Activated CD4-positive, alpha-beta memory T cell treated with anti-CD3 and anti-CD28 coated beads for 36 hours (primary cell): ENCODE results near the gene APOC1. TPM values are rescaled to one million over a fixed set of nuclear protein-coding genes. Genes with fewer than 3 reads are reported as not detected.
"Not testable (repeated sequence)": the region's sequence is repeated elsewhere in the genome, so short reads cannot be mapped to it uniquely, and the experiment has no call there.

Experiments used
- CTCF ChIA-PET: fragments of 350-600 bp; sonication (Branson Sonifier 250); formaldehyde crosslinking; loops from one replicate; lab custom pipeline; 2021; ENCODE audit warnings: antibody characterized with exemption, inconsistent platforms; lab: Charles Lee
- POLR2A ChIA-PET: fragments of 350-600 bp; sonication (Branson Sonifier 250); formaldehyde crosslinking; loops from one replicate; lab custom pipeline; 2021; ENCODE audit warnings: antibody characterized with exemption; lab: Charles Lee
- DNase-seq: peaks from one replicate; pipeline ENCODE4 v3.0.0-alpha.2; 2020
- H3K27ac Mint-ChIP-seq: one replicate; pipeline ENCODE4 v1.8.0; 2021; ENCODE audit warnings: mixed read lengths
- H3K27me3 Mint-ChIP-seq: one replicate; pipeline ENCODE4 v1.8.0; 2021; ENCODE audit warnings: mixed read lengths
- H3K36me3 Mint-ChIP-seq: one replicate; pipeline ENCODE4 v1.8.0; 2021; ENCODE audit warnings: mixed read lengths
- H3K4me1 Mint-ChIP-seq: one replicate; pipeline ENCODE4 v1.8.0; 2021; ENCODE audit warnings: low read depth, mixed read lengths
- H3K4me3 Mint-ChIP-seq: one replicate; pipeline ENCODE4 v1.8.0; 2021; ENCODE audit warnings: mild to moderate bottlenecking, mixed read lengths
- H3K9me3 Mint-ChIP-seq: one replicate; pipeline ENCODE4 v1.8.0; 2021; ENCODE audit warnings: mixed read lengths
- intact Hi-C: fragments of 100-400 bp; cut with micrococcal nuclease; formaldehyde crosslinking; loops from one replicate; pipeline ENCODE4 v1.15.1; 2023
- total RNA-seq, 2 experiments: library from RNA; stranded (reverse); gene quantifications; one replicate each; pipeline ENCODE4 v1.2.3, GENCODE V29; 2021

Gene APOC1
- 1 to 10 TPM; 1.4 to 2.2 TPM for total RNA-seq

- H3K4me1 Mint-ChIP-seq, H3K36me3 Mint-ChIP-seq, H3K9me3 Mint-ChIP-seq, intact Hi-C loops: not testable (repeated sequence)
- H3K27me3 Mint-ChIP-seq = peaks cover 26% of the 10 kb centered on the region
- POLR2A ChIA-PET = interaction anchor here (1.3 kb wide), 1 partner anchor 10 kb away, joined by 5 read pairs; the partner anchor contains the start of gene APOE
- CTCF ChIA-PET = interaction anchor here (0.8 to 1.3 kb wide), 2 partner anchors 38 to 145 kb away, joined by 3 to 5 read pairs; no protein-coding TSS in a partner anchor
- DNase-seq = peak; percentile 87
- peak within 1 kb of the TSS; percentile 92 for H3K4me3 Mint-ChIP-seq
- peak within 1 kb of the TSS; percentile 59 for H3K27ac Mint-ChIP-seq
Measured at GRCh38 chr19:44914433-44915206, at the start of gene APOC1. APOC1 (plus strand) TSS chr19:44914608; CDS start chr19:44914892, 284 bp downstream.

GRCh38 chr19:44865196-44865767, 49.1 kb upstream of the APOC1 start:
- Mint-ChIP-seq H3K27me3 (peaks cover 2% of the 10 kb centered on the region), H3K4me3 (no peak overlapping the region), H3K9me3 (no peaks in the 10 kb centered on the region), H3K27ac (no peak overlapping the region), H3K4me1 (no peaks in the 10 kb centered on the region), H3K36me3 (no peaks in the 10 kb centered on the region)
- intact Hi-C loops = no loop called here
- DNase-seq = no peak
- ChIA-PET CTCF (no interaction called here), POLR2A (no interaction called here)

GRCh38 chr19:44866664-44867063, 47.7 kb upstream of the APOC1 start:
- DNase-seq = no peak
- Mint-ChIP-seq H3K4me3 (no peak overlapping the region), H3K27me3 (peaks cover 2% of the 10 kb centered on the region), H3K27ac (no peak overlapping the region), H3K9me3 (no peaks in the 10 kb centered on the region), H3K36me3 (no peaks in the 10 kb centered on the region), H3K4me1 (no peaks in the 10 kb centered on the region)
- POLR2A ChIA-PET = no interaction called here
- intact Hi-C loops = no loop called here
- CTCF ChIA-PET = no interaction called here

GRCh38 chr19:44867578-44867977, 46.8 kb upstream of the APOC1 start:
- no peak for DNase-seq
- Mint-ChIP-seq H3K36me3 (no peaks in the 10 kb centered on the region), H3K4me3 (no peak overlapping the region), H3K27ac (no peak overlapping the region), H3K27me3 (no peaks in the 10 kb centered on the region), H3K4me1 (no peaks in the 10 kb centered on the region), H3K9me3 (no peaks in the 10 kb centered on the region)
- POLR2A ChIA-PET = no interaction called here
- intact Hi-C loops = no loop called here
- CTCF ChIA-PET = no interaction called here

- Mint-ChIP-seq H3K4me1 (no peaks in the 10 kb centered on the region), H3K27ac (no peak overlapping the region), H3K36me3 (no peaks in the 10 kb centered on the region), H3K27me3 (no peaks in the 10 kb centered on the region), H3K4me3 (no peak overlapping the region), H3K9me3 (no peaks in the 10 kb centered on the region)
- ChIA-PET POLR2A (no interaction called here), CTCF (no interaction called here)
- no peak for DNase-seq
- intact Hi-C loops = no loop called here
Measured at GRCh38 chr19:44869733-44870470, 44.5 kb upstream of the APOC1 start.

- POLR2A ChIA-PET = interaction anchor here (0.6 kb wide), 1 partner anchor 218 kb away, joined by 3 read pairs; no protein-coding TSS in a partner anchor
- no peak for DNase-seq
- no peaks in the 10 kb centered on the region for H3K27me3 Mint-ChIP-seq
Measured at GRCh38 chr19:44871809-44872208, 42.6 kb upstream of the APOC1 start.

GRCh38 chr19:44872661-44873060, 41.7 kb upstream of the APOC1 start:
- no peak overlapping the region for H3K27ac Mint-ChIP-seq
- intact Hi-C loops = no loop called here
- H3K4me1 Mint-ChIP-seq = peaks cover 5% of the 10 kb centered on the region
- POLR2A ChIA-PET = no interaction called here
- no peaks in the 10 kb centered on the region for H3K9me3 Mint-ChIP-seq
- CTCF ChIA-PET = no interaction called here
- H3K4me3 Mint-ChIP-seq = no peak overlapping the region
- H3K36me3 Mint-ChIP-seq = no peaks in the 10 kb centered on the region
- H3K27me3 Mint-ChIP-seq = no peaks in the 10 kb centered on the region
- no peak for DNase-seq

More at GRCh38 chr19:44871809-44872208, 42.6 kb upstream of the APOC1 start:
- no peaks in the 10 kb centered on the region for H3K36me3 Mint-ChIP-seq
- intact Hi-C loops = no loop called here
- H3K4me1 Mint-ChIP-seq = peaks cover under 1% of the 10 kb centered on the region
- H3K4me3 Mint-ChIP-seq = no peak overlapping the region
- CTCF ChIA-PET = no interaction called here
- H3K9me3 Mint-ChIP-seq = no peaks in the 10 kb centered on the region
- no peak overlapping the region for H3K27ac Mint-ChIP-seq

GRCh38 chr19:44874317-44874716, 40.1 kb upstream of the APOC1 start:
- ChIA-PET CTCF (no interaction called here), POLR2A (no interaction called here)
- no peak for DNase-seq
- intact Hi-C loops = no loop called here
- Mint-ChIP-seq H3K4me3 (no peak overlapping the region), H3K9me3 (no peaks in the 10 kb centered on the region), H3K27me3 (no peaks in the 10 kb centered on the region), H3K4me1 (peaks cover 5% of the 10 kb centered on the region), H3K27ac (no peak overlapping the region), H3K36me3 (no peaks in the 10 kb centered on the region)

- no peaks in the 10 kb centered on the region for H3K36me3 Mint-ChIP-seq
- no peak overlapping the region for H3K4me3 Mint-ChIP-seq
- intact Hi-C loops = no loop called here
- H3K9me3 Mint-ChIP-seq = no peaks in the 10 kb centered on the region
- DNase-seq = no peak
- H3K4me1 Mint-ChIP-seq = peaks cover 5% of the 10 kb centered on the region
- H3K27me3 Mint-ChIP-seq = peaks cover 2% of the 10 kb centered on the region
- ChIA-PET POLR2A (no interaction called here), CTCF (no interaction called here)
- no peak overlapping the region for H3K27ac Mint-ChIP-seq
Measured at GRCh38 chr19:44875666-44876451, 38.5 kb upstream of the APOC1 start.

- Mint-ChIP-seq H3K27ac (no peak overlapping the region), H3K36me3 (no peaks in the 10 kb centered on the region), H3K27me3 (peaks cover 2% of the 10 kb centered on the region), H3K9me3 (no peaks in the 10 kb centered on the region), H3K4me1 (peaks cover 5% of the 10 kb centered on the region), H3K4me3 (no peak overlapping the region)
- DNase-seq = peak; percentile 24
- ChIA-PET POLR2A (no interaction called here), CTCF (no interaction called here)
- intact Hi-C loops = no loop called here
Measured at GRCh38 chr19:44876930-44877535, 37.4 kb upstream of the APOC1 start.

- Mint-ChIP-seq H3K36me3 (no peaks in the 10 kb centered on the region), H3K9me3 (no peaks in the 10 kb centered on the region), H3K4me1 (peaks cover 5% of the 10 kb centered on the region), H3K4me3 (no peak overlapping the region), H3K27ac (no peak overlapping the region), H3K27me3 (peaks cover 2% of the 10 kb centered on the region)
- no peak for DNase-seq
- intact Hi-C loops = no loop called here
- ChIA-PET POLR2A (no interaction called here), CTCF (no interaction called here)
Measured at GRCh38 chr19:44878120-44878865, 36.1 kb upstream of the APOC1 start.
